ENCODE results near the gene SSPN.
"Not testable (repeated sequence)": the region's sequence is repeated elsewhere in the genome, so short reads cannot be mapped to it uniquely, and the experiment has no call there.

SSPN gene

GRCh38 chr12:26231470-26231869 lies 36.1 kb downstream of the SSPN start:
- no peak for DNase-seq

- DNase-seq, result no peak
Measured at GRCh38 chr12:26231921-26232320, 36.5 kb downstream of the SSPN start.

- DNase-seq, result no peak
Measured at GRCh38 chr12:26233631-26234030, 38.3 kb downstream of the SSPN start.

GRCh38 chr12:26235465-26235864 lies 40.1 kb downstream of the SSPN start:
- DNase-seq, result not testable (repeated sequence)

- no peak for DNase-seq
Measured at GRCh38 chr12:26238341-26239121, 43.2 kb downstream of the SSPN start.

GRCh38 chr12:26239122-26239851 lies 43.9 kb downstream of the SSPN start:
- no peak for DNase-seq

GRCh38 chr12:26239852-26240815 lies 44.8 kb downstream of the SSPN start:
- no peak for DNase-seq

- no peak for DNase-seq
Measured at GRCh38 chr12:26241080-26241479, 45.7 kb downstream of the SSPN start.

- no peak for DNase-seq
Measured at GRCh38 chr12:26242683-26243082, 47.3 kb downstream of the SSPN start.

- no peak for DNase-seq
Measured at GRCh38 chr12:26244503-26244902, 49.1 kb downstream of the SSPN start.

GRCh38 chr12:26245175-26245942 lies 50.0 kb downstream of the SSPN start:
- no peak for DNase-seq

GRCh38 chr12:26246483-26247164 lies 51.3 kb downstream of the SSPN start:
- no peak for DNase-seq

- DNase-seq, result no peak
Measured at GRCh38 chr12:26247873-26248272, 52.5 kb downstream of the SSPN start.

GRCh38 chr12:26250801-26251200 lies 55.4 kb downstream of the SSPN start:
- no peak for DNase-seq

- DNase-seq, result no peak
Measured at GRCh38 chr12:26251600-26251999, 56.2 kb downstream of the SSPN start.

- no peak for DNase-seq
Measured at GRCh38 chr12:26252946-26253345, 57.6 kb downstream of the SSPN start.

- DNase-seq, result no peak
Measured at GRCh38 chr12:26255893-26256645, 60.7 kb downstream of the SSPN start.

GRCh38 chr12:26264215-26264838 lies 69.0 kb downstream of the SSPN start:
- DNase-seq, result no peak

GRCh38 chr12:26265606-26266005 lies 70.2 kb downstream of the SSPN start:
- DNase-seq, result no peak

GRCh38 chr12:26266881-26267280 lies 71.5 kb downstream of the SSPN start:
- DNase-seq, result no peak
